GM21619 (cell line): Measurements from ENCODE around the gene LMO1.

Experiments
- ATAC-seq: cut with Tn5 transposase; IDR thresholded peaks from one replicate; pipeline ENCODE4 v1.9.1; 2021; ENCODE audit not compliant: unreplicated experiment

The LMO1 gene

DNA sequence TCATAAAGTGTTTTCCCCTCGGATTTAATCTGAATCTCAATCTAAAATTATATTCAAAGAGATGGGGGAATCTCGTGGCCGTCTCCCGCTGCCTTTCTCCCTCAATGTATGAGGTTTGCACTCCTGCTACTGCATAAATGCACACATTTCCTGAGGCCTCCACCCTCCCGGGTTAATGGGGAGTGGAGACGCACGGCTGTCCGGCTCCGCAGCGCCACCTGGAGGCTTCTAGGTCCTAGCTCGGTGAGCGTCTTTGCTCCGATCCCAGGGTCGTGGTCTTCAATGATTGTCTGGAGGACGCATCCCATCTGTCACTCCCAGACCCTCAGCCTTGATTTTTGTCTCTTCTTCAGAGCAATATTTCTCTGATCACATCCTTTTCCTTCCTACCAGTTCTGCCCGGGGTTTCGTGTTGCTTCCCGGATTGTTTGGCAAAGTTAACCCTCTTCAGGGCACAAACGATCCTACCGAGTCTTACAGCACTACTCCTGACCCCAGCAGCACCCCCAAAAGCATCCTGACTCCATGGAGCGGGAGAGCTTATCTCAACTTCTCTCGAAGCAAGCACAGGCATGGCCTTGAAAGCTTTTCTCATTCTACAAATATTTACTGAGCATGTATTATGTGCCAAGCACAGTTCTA, at the start of gene LMO1:
LMO1 (minus strand) TSS at position 110 of the 642 bp plus-strand sequence. CDS start 516 bp downstream, outside the sequence.
- peak; percentile 69 for ATAC-seq

DNA sequence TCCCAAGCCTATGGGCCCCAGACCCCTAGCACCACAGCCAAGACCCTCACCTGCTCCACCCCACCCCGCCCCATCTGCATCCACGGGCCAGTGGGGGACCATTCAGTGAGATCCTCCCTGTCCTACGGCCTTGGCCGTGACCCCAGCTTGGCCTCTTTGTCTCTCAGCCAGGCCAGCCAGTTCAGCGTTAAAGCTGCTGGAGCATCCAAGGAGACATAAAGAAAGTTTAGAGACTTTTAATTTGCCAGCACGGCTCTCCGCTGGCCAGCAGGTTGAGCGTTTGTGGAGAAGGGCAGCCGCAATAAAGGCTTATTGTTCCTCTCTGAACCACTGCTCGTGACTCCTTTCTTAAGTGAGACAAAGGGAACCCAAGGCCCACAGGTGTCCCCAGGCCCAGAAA, 49.3 kb upstream of the LMO1 start:
- no peak for ATAC-seq

DNA sequence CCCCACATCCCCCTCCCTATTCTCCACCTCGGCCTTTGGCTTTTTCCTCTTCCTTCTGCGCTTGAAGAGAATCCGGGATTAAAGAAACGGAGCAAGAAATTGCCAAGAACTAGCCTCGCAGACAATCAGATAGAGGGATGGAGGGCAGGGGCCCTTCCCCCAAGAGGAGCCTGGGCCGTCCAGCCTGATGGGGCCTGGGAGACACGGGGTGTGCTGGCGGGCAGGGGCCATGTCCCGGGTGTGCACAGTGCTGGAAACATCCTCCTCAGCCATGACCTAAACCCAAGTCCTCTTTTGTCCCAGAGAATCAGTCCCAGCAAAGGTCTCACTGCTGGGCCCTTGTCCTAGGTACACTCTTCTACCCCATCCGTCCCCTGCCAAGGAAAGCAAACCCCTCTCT, 47.7 kb upstream of the LMO1 start:
- no peak for ATAC-seq

DNA sequence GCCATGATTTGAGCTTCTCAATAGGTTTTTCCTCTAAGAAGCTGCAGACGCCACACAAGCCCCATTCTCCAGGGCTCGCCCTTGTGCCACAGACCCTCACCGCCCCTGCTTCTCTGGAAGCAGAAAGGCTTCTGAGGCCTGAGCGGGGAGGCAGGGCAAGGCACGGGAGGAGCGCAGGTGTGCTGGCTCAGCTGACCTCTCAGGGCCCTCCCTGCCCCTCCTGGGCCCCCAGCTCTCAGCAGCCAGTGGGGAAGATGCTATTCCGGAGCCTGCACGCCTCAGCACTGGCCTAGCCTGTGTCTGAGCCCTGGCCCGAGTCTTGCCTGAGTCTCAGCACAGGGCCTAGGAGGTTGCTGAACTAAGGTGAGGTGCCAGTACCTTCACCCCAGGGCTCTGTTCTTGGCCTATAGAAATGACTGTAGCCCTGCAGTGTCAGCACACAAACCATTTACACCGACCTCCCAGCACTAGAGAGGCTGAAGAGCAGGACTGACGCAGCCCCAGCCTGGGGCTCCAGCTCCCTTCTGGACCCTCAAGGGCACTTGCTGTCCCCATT, 47.1 kb upstream of the LMO1 start:
- no peak for ATAC-seq

DNA sequence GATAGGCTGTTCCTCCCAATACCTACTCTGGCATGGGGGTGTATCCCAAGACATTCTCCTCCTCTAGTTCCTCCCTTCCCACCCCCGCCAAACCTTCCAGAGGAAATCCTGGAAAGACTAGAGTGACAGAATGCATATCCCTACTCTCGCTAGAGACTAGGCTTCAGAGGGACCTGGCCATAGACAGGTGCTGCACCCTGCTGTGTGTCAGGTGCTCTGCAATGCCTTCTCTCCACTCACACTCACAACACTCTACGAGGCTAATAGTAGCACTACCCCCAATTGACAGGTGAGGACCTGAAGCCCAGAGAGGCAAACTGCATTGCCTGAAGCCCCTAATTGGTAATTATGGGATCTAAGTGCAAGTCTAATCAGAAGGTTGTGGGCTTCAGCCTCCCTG, 46.2 kb upstream of the LMO1 start:
- no peak for ATAC-seq

DNA sequence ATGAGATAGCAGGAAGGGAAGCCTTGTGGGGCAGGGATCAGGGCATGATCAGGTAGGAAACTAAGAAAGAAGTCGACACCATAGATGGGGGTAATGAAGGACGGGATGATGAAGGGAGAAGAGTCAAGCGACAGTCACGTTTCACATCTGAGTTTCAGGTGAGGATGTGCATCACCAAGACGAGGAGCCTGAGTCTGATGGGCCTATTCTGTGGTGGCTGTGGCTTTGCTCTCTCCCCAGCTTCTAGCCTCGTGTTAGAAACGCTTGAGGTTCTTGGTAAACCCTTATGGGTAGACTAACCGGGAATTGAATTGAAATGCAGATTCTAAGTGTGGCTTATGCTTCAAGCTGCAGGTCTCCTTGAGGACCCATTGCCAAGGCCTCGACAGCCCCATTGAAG, 45.6 kb upstream of the LMO1 start:
- ATAC-seq = no peak

DNA sequence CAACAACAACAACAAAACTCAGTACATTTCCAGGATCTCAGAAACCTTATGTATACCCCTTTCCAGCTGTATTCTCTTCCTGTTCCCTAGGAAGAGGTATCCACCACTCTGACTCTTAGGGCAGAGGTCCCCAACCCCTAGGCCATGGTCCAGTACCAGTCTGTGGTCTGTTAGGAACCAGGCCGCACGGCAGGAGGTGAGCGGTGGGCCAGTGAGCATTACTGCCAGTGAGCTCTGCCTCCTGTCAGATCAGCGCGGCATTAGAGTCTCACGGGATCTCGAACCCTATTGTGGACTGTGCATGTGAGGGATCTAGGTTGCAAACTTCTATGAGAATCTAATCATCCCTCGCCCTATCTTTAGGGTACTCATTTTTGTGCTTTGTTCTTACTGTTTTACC, 43.9 kb upstream of the LMO1 start:
- no peak for ATAC-seq

DNA sequence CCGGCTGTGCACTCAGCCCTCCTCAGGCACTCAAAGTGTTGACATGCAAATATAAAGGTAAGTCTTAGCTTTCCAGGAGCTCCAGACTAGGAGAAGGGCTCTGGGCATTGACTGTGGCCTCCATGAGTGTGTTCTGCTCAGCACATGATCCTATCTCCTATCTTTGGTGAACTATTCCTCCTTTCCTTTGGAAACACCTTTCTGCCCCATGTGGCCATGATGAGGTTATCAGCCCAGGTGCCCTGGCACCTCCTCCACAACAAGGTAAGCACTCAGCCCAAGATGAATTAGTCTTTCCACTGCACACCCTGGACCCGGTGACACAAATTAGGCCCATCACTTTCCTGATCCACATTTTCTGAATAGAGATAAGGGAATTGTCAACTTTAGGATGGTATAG, 37.9 kb upstream of the LMO1 start:
- ATAC-seq = no peak

DNA sequence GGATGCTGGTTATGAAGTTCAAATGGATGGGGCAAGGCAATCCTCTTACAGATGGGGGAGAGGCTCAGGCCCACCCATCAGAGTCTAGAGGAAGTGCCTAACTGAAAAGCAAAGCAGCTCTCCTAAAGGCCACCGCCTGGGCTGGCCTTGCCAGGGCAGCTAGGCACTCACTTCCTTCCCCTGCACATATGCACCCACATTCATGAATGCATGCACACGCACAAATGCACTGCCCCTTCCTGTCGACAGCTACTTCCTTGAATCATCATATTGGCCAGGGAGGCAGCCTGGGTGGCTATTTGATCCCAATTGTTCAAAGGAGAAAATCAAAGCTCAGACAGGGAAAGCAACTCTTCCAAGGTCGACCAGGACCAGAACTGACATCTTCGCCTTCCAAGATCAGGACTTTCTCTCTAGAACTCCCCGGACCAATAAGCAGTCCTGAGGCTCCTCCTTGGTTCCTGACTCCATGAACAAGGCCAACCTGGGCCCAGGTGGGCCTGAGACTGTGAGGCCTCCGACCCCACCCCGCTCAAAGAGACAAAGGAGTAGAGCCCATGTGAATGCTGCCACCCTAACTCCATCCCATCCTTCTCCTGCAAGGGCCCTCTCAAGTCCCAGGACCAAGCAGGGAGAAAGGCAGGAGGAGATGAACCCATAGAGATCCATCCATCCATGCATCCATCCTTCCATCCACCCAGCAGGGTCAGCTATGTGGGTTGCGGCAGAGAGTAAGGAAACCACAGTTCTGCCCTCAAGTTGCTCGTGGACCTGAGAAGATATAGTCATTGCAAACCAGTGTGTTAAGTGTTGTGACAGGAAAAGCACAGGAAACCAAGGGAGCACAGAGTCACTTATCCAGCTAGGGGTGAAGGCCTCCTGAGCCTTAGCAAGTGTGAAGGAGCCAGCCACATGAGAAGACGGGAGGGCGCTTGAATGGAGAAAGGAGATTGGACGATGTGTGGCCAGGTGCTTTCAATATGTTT, 35.4 kb upstream of the LMO1 start:
- ATAC-seq = no peak

DNA sequence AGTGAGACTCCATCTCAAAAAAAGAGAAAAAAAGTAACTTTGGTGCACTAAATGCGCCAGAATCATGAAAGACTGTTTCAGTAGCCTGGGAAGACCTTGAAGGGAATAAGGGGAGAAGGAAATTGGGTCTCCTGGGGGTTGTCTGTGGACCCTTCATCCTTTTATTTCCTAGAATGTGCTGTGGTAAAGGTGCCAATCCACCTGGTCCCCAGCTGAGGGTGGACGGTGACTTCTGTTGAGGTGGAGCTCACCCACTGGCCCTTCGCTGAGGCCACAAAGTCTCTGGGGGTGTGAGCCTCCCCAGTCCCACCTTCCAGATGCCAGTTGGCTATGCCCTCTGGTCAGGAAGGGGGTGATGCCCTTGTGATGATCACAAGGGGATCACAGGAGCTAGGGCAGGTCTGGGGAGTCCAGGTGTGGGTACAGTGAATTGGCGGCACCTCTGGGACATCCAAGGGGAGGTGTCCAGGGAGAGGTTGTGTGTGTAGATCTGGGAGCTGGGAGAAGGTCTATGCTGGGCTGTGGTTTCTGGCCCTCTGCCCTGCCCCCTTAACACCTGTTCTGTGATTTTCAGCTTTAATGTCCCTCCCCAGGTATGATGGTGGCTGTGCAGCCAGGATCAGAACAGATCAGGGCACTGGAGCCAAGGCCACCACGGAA, 34.2 kb upstream of the LMO1 start:
- ATAC-seq = no peak

DNA sequence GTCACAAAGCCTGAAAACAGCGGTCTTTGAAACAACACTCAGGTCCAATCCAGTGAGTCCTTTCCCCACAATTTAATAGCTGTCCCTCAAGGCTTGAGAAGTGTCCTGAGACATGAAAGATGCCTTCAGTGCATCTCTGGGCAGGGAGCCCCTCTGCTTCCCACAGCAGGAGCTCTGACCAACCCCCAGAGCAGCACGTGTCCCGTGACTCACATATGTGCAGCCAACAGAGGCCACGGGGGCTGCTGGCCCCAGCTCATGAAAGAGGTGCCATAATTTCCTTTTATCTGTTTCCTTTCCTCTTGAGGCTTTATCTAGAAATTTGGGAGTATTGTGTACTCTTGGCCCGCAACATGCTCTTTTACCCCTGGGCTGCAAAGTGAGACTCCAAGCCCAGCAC, 33.2 kb upstream of the LMO1 start:
- ATAC-seq = no peak

DNA sequence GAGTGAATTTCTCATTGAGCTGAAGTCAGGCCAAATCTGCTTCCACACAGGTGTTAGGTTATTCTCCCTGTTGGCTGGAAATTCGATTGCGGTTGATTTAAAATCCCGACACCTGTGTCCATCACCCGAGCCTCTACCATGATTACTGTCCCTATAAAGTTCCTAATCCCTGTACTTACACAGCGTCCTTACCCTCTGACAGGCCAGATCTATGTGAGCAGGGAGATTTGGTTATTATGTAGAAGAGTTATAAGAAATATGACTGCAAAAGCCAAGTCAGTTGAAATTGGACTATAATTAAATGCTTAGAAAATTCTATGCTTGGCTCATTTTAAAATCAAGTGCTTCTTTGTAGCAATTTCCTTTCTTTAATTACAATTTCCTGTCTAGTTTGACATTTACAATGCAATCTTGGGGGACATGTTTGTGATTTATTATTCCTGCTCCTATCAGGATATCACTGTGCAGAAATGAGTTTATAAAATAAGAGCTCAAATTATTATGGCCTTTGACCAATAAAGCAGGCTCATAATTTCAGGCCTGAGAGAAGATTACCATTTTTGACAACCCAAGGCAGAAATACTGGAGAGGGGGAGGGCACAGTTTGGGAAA, 32.5 kb upstream of the LMO1 start:
- no peak for ATAC-seq

DNA sequence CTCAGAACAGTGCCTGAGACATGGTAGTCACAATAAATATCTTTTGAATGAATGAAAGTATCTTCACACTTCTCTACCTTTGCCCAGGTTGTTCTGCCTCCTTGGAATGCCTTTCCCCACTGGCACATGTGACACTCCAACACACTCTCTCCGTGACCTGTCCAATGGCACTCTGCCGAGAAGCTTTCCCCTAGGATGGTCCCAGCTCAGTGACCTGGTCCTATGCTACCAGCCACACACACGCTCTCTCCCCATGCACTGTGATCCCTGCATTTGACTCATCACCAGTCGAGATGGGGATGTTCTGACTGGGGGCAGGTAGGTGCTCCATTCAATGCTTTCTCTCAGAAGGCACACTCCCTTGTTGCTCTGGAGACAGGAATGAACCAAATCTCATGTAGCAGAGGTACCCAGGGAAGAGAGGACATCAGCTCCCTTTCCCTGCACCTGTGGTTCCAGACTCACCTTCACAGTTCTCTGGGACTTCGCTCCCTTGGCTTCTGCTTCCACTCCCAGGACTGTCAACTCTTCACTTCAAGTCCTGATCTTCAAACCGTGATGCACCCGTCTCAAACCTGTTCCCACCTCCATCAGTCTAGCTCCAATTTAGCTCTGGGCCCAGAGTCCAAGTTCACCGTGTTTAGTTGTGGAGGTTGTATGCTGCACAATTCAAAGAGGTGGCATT, 30.7 kb upstream of the LMO1 start:
- no peak for ATAC-seq

DNA sequence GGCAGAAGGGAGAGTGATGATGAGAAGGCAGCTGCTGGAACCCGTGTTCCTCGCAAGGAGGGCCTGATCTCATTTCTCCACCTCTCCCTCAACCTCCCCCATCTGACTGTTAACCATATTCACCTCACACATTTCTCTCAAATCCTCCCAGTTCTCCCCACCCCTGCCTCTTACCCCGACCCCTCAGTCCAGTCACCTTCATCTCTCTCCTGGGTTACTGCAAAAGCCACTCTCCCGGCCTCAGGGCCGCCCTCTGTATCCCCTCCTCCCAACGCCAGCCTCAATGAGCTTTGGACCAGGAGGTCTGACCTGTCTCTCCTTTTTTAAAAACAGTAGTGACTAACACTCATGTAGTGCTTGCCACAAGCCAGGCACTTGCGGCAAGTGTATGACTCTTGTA, 29.5 kb upstream of the LMO1 start:
- ATAC-seq = no peak

DNA sequence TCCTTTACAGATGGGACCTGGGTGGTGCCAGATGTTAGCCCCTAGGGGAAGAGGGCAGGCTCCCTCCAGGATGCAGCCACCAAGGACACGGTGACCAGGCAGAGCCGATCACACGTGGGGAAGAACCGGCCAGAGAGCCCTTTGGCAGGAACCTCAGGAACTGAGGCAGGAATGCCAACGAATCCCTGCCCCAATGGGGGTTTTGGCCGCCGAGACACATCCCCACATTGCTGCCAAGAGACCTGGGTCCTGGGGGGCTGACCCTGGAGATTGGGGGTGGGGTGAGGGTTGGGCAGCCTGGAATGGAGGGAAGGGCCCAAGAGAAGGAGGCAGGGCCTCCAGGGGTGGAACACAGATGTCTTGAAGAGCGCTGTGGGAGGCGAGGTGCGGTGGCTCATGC, 28.7 kb upstream of the LMO1 start:
- ATAC-seq = no peak

DNA sequence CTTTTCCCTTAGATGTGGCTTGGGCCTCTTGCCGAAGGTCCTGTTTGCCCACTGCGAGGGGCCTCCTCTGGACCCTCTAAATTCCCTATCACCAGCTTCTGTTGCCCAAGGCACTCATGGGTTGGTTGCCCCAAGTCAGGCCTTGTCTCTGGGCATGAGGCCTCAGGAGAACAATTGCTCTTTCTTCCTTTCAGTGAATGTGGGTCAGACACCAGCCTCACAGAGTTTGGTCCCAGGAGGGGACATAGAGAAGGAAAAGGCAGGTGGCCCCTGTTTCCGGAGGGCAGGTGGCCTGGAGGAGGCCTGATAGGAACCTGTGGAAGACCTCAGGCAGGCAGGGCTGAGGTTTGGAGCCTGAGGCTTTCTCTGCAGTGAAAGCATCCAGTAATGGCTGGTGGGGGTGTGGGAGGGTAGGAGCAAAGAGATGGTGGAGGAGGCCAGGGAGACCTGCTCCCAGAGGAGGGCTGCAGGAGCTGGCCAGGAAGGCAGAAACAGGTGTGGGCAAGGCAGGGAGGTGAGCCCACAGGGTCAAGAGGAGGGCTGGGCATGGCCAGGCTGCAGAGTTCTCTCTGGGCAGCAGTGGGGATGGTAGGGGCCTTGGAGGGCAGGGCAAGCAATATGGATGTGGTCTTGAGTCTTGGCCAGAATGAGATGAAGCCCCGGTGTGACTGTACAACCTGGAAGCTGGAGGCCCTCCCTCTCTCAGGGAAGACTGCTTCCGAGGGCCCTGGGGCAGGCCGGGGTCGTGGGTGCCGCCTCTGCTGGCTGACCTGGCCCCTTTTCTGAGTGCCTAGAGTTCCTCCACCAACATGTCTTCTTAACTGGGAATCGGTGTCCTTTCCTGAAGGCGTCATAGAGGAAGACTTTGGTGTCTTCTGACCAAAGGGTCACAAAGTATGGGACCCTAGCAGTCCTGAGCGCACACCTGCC, 28.0 kb upstream of the LMO1 start:
- ATAC-seq = no peak

DNA sequence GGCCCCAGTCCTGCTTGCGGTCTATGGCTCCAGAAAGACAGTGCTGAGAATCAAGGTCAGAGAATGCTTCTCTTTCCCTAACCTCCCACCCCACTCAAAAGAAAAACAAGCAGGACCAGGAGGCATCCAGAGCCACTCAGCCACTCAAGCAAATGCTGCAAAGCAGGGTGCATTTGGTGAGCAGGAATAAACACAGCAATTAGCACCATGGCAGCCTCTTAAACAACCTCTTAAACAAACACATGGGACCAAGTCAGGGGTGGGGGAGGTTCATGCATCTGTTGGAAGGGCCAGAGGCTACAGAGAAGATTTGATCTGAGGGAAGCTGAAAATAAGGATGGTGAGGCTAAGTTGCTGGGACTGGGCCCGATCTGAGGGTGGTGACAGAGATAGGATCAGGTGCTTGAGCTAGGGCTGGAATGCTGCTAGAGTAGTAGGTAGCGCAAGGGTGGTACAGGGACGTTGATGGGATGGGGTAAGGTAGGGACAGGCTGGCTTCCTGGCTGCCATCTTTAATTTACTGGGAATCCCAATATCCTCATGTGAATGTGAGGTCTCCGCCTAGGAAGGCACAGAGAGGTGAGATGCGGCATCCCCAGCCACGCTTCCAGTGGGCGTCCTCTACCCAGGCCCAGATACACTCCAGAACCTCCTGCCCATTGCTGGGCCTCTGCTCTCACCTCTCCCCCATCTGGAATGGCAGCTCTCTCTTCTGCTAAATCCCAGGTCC, 26.6 kb upstream of the LMO1 start:
- ATAC-seq = no peak

DNA sequence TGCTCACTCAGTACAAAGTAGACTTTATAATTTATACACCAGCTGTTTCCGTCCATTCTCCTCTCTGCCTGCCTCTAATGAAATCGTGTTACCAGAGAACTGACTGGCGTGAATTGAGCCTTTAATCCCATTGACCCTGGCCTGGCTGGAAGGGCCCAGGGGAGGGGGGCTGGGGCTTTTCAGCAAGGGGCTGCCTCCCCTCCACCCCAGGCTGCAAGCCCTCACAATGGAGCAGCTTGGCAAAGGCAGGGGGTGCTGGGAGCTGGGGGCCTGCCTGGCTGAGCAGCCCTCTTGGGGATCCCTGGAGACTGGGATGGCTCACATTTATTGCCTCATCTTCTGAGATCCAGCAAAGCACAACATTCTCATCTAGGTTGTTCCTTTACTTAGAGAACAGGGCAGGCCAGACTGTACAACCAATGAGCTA, 25.8 kb upstream of the LMO1 start:
- no peak for ATAC-seq
